ENCODE results near the gene NKAIN2. TPM values are rescaled to one million over a fixed set of nuclear protein-coding genes. Genes with fewer than 3 reads are reported as not detected.

Gene NKAIN2
- total RNA-seq, 1 donor from 2014 or later = not detected

GRCh38 chr6:124822204-124822613 lies 1018.5 kb downstream of the NKAIN2 start:
- TF ChIP-seq CTCF (IDR thresholded peaks at IDR 0.05; ENCODE audit: insufficient read depth, low read length, poor library complexity, severe bottlenecking) = no peak
- Histone ChIP-seq H3K4me3 (ENCODE audit: low read depth, low read length) (no peak overlapping the region), H3K36me3 (ENCODE audit: control insufficient read depth, insufficient read depth, low read length) (no peaks in the 10 kb centered on the region), H3K27me3 (ENCODE audit: control insufficient read depth, insufficient read depth, low read length) (no peaks in the 10 kb centered on the region)
- no peak for DNase-seq (ENCODE audit: low read depth)

- Histone ChIP-seq H3K4me3 (ENCODE audit: low read depth, low read length) (no peak overlapping the region), H3K27me3 (ENCODE audit: control insufficient read depth, insufficient read depth, low read length) (no peaks in the 10 kb centered on the region), H3K36me3 (ENCODE audit: control insufficient read depth, insufficient read depth, low read length) (no peaks in the 10 kb centered on the region)
- TF ChIP-seq CTCF (IDR thresholded peaks at IDR 0.05; ENCODE audit: insufficient read depth, low read length, poor library complexity, severe bottlenecking) = no peak
- no peak for DNase-seq (ENCODE audit: low read depth)
Observed at GRCh38 chr6:124822721-124823120, 1019.1 kb downstream of the NKAIN2 start.

GRCh38 chr6:124823240-124824111 lies 1019.8 kb downstream of the NKAIN2 start:
- Histone ChIP-seq H3K36me3 (ENCODE audit: control insufficient read depth, insufficient read depth, low read length) (no peaks in the 10 kb centered on the region), H3K4me3 (ENCODE audit: low read depth, low read length) (no peak overlapping the region), H3K27me3 (ENCODE audit: control insufficient read depth, insufficient read depth, low read length) (no peaks in the 10 kb centered on the region)
- DNase-seq (ENCODE audit: low read depth) = no peak
- no peak for TF ChIP-seq CTCF (IDR thresholded peaks at IDR 0.05; ENCODE audit: insufficient read depth, low read length, poor library complexity, severe bottlenecking)

GRCh38 chr6:124825564-124825963 lies 1021.9 kb downstream of the NKAIN2 start:
- TF ChIP-seq CTCF (IDR thresholded peaks at IDR 0.05; ENCODE audit: insufficient read depth, low read length, poor library complexity, severe bottlenecking) = no peak
- no peak overlapping the region for H3K4me3 ChIP-seq (ENCODE audit: low read depth, low read length)
- H3K27me3 ChIP-seq (ENCODE audit: control insufficient read depth, insufficient read depth, low read length) = no peaks in the 10 kb centered on the region
- H3K36me3 ChIP-seq (ENCODE audit: control insufficient read depth, insufficient read depth, low read length) = no peaks in the 10 kb centered on the region
- no peak for DNase-seq (ENCODE audit: low read depth)

- Histone ChIP-seq H3K36me3 (ENCODE audit: control insufficient read depth, insufficient read depth, low read length) (no peaks in the 10 kb centered on the region), H3K4me3 (ENCODE audit: low read depth, low read length) (no peak overlapping the region), H3K27me3 (ENCODE audit: control insufficient read depth, insufficient read depth, low read length) (no peaks in the 10 kb centered on the region)
- DNase-seq (ENCODE audit: low read depth) = no peak
- no peak for TF ChIP-seq CTCF (IDR thresholded peaks at IDR 0.05; ENCODE audit: insufficient read depth, low read length, poor library complexity, severe bottlenecking)
Observed at GRCh38 chr6:124829822-124830221, 1026.2 kb downstream of the NKAIN2 start.

GRCh38 chr6:124830506-124830905 lies 1026.8 kb downstream of the NKAIN2 start:
- DNase-seq (ENCODE audit: low read depth) = no peak
- Histone ChIP-seq H3K4me3 (ENCODE audit: low read depth, low read length) (no peak overlapping the region), H3K36me3 (ENCODE audit: control insufficient read depth, insufficient read depth, low read length) (no peaks in the 10 kb centered on the region), H3K27me3 (ENCODE audit: control insufficient read depth, insufficient read depth, low read length) (no peaks in the 10 kb centered on the region)
- no peak for TF ChIP-seq CTCF (IDR thresholded peaks at IDR 0.05; ENCODE audit: insufficient read depth, low read length, poor library complexity, severe bottlenecking)

All from kidney epithelial cell (primary cell).